SK-N-SH (cell line): ENCODE measurements around the gene BRI3.

Source experiments
- CTCF ChIP-seq: fragments of 200-600 bp; sonication (generic); IDR thresholded peaks from 2 replicates; pipeline ENCODE4 v1.6.1; 2017; ENCODE audit warnings: antibody characterized with exemption, mild to moderate bottlenecking, moderate library complexity
- EP300 ChIP-seq, 2 experiments: IDR thresholded peaks; 2 replicates each; pipeline versions ENCODE4 v1.4.0 to v1.6.1; 2012; ENCODE audit warnings: borderline replicate concordance in 1 of 2, low read depth in 1 of 2, low read length in 1 of 2
- EZH2phosphoT487 ChIP-seq: fragments of 200-600 bp; sonication (generic); IDR thresholded peaks from 2 replicates; pipeline ENCODE4 v1.6.1; 2017; ENCODE audit warnings: low read depth, mixed run types, mild to moderate bottlenecking, antibody characterized with exemption, moderate library complexity, borderline replicate concordance
- GABPA ChIP-seq: IDR thresholded peaks from 2 replicates; pipeline ENCODE4 v1.4.0; 2012; ENCODE audit warnings: low read depth, mild to moderate bottlenecking
- GATA2 ChIP-seq: sonication (generic); formaldehyde crosslinking; IDR thresholded peaks from 2 replicates; pipeline ENCODE4 v1.5.0; 2020; ENCODE audit warnings: mild to moderate bottlenecking, missing genetic modification reagents
- RCOR1 ChIP-seq: fragments of 150-350 bp; IDR thresholded peaks from 2 replicates; pipeline ENCODE4 v1.6.1; 2017; ENCODE audit warnings: antibody characterized with exemption, low read length
- REST ChIP-seq: IDR thresholded peaks from 2 replicates; pipeline ENCODE4 v1.6.1; 2012; ENCODE audit warnings: mild to moderate bottlenecking, low read depth, low read length, moderate library complexity
- TAF1 ChIP-seq: IDR thresholded peaks from 2 replicates; pipeline ENCODE4 v1.6.1; 2012; ENCODE audit warnings: low read depth, mild to moderate bottlenecking, low read length, moderate library complexity, borderline replicate concordance
- TCF12 ChIP-seq: IDR thresholded peaks from 2 replicates; pipeline ENCODE4 v1.4.0; 2012
- TEAD4 ChIP-seq: IDR thresholded peaks from 2 replicates; pipeline ENCODE4 v1.4.0; 2012; ENCODE audit warnings: mild to moderate bottlenecking, borderline replicate concordance; ENCODE audit not compliant: insufficient read depth
- TF ChIP-seq, protein P1 (sequence below): fragments of 150-350 bp; IDR thresholded peaks from 2 replicates; pipeline ENCODE4 v1.6.1; 2017; ENCODE audit warnings: antibody characterized with exemption, low read length, low read depth, borderline replicate concordance

- TF ChIP-seq EZH2phosphoT487 (no peak), TEAD4 (no peak), CTCF (no peak), GATA2 (CRISPR knock-in tag) (no peak), TAF1 (no peak), EP300 (IDR thresholded peaks at IDR 0.05; ENCODE audit: borderline replicate concordance in 1 of 2, low read depth in 1 of 2, low read length in 1 of 2) (no peak), GABPA (no peak), REST (no peak), RCOR1 (no peak), TCF12 (no peak; the same call in 1 of the 2 replicates)
- TF ChIP-seq, protein P1, sequence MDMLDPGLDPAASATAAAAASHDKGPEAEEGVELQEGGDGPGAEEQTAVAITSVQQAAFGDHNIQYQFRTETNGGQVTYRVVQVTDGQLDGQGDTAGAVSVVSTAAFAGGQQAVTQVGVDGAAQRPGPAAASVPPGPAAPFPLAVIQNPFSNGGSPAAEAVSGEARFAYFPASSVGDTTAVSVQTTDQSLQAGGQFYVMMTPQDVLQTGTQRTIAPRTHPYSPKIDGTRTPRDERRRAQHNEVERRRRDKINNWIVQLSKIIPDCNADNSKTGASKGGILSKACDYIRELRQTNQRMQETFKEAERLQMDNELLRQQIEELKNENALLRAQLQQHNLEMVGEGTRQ, result no peak
These were observed 4.6 kb downstream of the BRI3 start for GRCh38 chr7:98286093-98286539.
